HG03439 (cell line): ENCODE data around the gene SLC12A6.
"Not testable (repeated sequence)": the region's sequence is repeated elsewhere in the genome, so short reads cannot be mapped to it uniquely, and the experiment has no call there.

Experiments
- ATAC-seq: cut with Tn5 transposase; IDR thresholded peaks from one replicate; pipeline ENCODE4 v1.9.1; 2021; ENCODE audit warnings: mild to moderate bottlenecking, moderate library complexity; ENCODE audit not compliant: unreplicated experiment

Gene SLC12A6

DNA sequence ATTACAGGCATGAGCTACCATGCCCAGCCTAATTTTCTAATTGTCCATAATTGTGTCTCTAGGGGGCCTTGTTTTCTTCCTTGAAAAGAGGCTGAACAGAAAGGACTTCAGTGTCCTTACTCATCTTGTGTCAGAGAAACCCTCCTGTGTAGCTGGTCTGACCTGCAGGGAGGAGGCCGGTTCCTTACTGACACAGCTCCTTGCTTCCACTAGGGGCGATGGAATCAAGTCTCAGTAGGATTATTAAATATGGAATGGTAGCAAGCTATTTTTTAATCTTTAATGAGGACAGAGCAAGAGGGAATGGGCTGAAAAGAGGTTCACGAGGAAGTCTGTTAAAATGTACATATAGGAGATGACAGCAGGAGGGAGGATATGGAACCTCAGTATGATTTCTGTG, 20.8 kb upstream of the SLC12A6 start:
- ATAC-seq, result no peak

DNA sequence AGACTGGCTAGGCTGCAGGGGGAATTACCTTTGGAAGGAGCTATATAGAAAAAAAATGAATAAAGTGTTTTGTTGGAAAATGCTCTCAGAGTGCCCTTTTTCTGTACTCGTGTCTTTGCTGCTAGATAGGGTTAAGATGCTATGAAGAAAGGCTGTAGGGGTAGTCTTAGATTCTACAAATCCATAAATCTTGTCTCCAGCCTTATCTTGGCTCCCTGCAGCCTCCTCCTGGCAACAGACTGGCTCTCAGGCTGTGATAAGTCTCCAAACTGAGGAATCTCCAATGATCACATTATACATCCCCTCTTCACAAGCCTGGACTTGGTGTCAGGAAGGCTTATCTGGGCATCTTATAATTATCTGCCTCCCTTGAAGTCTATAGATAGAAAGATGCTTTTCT, 20.1 kb upstream of the SLC12A6 start:
- no peak for ATAC-seq

DNA sequence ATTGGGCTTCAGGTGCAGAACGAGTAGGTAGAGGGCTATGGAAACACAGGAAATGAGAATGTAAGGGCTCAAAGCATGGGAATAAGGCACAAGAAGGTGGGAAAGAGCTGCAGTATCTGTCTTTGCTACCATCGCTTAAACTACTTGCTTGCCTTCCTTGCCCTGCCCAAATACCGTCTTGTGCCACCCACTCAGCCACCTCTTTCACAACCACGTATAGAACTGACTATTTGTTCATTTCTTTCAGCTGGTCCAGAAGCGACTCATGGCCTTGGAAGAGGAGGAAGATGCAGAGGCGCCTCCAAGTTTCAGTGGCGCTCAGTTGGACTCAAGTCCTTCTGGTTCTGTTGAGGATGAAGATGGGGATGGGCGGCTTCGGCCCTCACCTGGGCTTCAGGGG, 17.7 kb upstream of the SLC12A6 start:
- ATAC-seq, result no peak

DNA sequence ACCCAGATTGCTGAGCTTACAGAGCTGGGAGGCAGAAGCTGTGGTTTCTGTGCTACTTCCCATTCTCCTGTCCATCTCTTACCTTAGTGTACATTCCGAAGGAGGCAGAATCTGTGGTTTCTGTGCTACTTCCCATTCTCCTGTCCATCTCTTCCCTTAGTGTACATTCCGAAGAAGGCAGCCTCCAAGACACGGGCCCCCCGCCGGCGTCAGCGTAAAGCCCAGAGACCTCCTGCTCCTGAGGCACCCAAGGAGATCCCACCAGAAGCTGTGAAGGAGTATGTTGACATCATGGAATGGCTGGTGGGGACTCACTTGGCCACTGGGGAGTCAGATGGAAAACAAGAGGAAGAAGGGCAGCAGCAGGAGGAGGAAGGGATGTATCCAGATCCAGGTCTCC, 16.7 kb upstream of the SLC12A6 start:
- ATAC-seq, result no peak

DNA sequence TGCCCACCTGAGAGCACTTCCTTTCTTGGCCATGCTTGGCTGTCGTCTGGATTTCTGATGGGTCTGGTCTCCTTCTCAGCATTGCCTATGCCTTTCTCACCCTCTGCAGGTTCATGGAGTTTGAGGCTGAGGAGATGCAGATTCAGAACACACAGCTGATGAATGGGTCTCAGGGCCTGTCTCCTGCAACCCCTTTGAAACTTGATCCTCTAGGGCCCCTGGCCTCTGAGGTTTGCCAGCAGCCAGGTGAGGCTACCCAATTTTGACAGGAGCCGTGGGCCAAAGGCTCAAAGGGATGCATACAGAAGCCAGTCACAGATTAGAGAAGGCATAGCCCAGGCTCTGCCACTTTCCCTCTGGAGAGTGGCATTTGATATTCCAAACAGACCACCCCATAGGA, 16.0 kb upstream of the SLC12A6 start:
- no peak for ATAC-seq

DNA sequence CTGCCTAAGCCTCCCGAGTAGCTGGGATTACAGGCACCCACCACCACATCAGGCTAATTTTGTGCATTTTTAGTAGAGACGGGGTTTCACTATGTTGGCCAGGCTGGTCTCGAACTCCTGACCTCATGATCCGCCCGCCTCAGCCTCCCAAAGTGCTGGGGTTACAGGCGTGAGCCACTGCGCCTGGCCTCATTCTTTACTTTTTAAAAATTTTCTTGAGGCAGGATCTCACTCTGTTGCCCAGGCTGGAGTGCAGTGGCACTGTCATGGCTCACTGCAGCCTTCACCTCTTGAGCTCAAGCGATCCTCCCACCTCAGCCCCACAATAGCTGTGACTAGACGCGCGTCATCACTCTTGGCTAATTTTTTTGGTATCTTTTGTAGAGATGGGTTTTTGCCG, 15.4 kb upstream of the SLC12A6 start:
- not testable (repeated sequence) for ATAC-seq

DNA sequence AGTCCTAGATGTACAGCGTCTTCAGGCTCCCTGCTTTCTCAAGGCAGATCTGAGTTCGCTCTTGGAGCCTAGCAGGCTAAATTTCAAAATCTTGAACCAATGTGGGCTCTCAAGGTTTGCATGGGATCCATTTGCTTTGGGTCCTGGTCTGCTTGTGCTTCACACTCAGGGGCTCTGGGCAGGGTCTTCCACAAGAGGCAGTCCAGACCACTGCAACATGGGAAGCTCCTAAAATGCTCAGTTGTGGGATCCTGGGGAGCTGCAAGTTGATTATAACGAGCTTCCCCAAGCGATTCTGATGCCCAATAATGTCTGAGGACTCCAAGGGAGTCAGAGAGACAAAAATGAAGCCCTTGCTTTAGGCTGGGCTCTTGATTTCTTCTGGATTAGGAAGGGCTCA, 12.2 kb upstream of the SLC12A6 start:
- ATAC-seq, result no peak

DNA sequence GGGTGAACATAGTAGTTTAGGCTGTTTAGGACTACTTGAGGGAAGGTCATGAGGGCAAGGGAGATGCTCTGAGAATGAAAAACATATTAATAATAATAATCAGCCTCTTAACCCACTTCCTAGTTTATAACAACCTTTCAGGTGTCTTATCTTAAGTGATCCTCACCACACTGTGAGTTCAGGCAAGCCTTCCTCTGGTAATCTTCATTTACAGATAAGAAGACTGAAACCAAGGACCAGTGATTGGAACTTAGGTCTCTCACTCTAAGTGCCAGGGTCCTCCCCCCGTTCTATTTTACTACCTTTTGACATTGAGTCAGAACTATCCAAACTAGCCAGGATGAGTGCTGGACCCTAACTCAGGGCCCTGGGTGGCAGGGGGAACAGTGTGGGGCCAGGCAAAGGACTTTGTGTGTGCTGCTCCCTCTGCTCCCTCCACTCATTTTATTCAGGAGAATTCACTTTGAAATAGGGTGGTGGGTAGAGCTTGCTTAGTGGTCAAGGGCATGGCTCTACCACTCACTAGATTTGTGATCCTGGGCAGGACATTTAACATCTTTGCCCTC, 11.2 kb upstream of the SLC12A6 start:
- no peak for ATAC-seq

DNA sequence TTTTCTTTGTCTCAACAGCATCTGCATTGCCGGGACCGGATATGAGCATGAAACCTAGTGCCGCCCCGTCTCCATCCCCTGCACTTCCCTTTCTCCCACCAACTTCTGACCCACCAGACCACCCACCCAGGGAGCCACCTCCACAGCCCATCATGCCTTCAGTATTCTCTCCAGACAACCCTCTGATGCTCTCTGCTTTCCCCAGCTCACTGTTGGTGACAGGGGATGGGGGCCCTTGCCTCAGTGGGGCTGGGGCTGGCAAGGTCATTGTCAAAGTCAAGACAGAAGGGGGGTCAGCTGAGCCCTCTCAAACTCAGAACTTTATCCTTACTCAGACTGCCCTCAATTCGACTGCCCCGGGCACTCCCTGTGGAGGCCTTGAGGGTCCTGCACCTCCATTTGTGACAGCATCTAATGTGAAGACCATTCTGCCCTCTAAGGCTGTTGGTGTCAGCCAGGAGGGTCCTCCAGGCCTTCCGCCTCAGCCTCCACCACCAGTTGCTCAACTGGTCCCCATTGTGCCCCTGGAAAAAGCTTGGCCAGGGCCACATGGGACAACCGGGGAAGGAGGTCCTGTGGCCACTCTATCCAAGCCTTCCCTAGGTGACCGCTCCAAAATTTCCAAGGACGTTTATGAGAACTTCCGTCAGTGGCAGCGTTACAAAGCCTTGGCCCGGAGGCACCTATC, 10.5 kb upstream of the SLC12A6 start:
- ATAC-seq, result no peak

DNA sequence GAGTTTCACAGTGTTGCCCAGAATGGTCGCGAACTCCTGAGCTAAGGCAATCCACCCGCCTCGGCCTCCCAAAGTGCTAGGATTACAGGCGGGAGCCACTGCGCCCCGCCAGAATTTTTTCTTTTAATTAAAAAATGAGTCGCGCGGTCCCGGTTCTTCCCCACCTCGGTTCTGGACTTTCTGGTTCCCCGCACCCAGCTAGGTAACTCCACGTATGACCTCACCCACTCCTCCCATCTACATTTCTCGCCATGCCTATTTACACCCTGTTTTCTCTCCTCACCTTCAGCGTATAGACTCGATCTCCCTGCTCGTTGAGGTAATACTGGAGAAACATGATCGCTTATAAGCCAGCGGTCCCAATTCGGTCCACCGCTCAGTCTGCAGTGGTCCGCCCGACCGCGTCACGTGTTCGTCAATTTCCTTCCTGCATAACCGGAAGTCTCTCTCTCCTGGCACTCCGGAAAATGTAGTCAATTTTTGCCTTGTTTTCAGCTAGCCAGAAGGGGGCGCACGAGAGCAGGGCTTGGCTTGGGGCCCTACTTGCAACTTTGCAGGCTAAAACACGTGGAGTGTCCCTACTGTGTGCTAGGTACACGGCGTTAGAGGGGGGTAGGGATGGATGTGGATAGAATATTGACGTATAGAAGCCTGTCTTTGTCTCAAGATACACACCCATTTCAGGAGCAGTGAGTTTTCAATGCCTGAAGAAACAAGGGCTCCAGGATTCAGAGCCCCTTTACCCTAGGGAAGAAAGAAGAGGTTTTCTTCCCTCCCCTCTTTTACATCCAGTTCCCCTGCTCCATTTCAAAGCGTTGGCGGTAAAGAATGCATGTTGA, 5.4 kb upstream of the SLC12A6 start, which contains the start of the genes NOP10 and NUTM1:
Gene NOP10, minus strand, starts transcription at position 400 of the 839 bp plus-strand sequence. Its CDS starts 63 bp downstream, at position 337.
Gene NUTM1, plus strand, starts transcription at position 579 of the 839 bp plus-strand sequence. CDS start 382 bp downstream, outside the sequence.
- peak; percentile 81 for ATAC-seq

DNA sequence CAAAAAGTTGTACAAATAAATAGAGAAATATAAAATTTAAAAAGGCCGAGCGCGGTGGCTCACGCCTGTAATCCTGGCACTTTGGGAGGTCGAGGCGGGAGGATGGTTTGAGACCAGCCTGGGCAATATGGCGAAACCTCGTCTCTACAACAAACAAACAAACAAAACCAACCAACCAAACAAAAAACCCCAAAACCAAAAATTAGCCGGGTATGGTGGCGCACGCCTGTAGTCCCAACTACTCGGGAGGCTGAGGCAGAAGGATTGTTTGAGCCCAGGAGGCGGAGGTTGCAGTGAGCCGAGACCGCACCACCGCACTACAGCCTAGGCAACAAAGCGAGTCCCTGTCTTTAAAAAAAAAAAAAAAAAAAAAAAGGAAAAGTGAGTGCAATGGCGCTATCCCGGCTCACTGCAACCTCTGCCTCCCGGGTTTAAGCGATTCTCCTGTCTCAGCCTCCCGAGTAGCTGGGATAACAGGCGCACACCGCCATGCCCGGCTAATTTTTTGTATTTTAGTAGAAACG, 4.7 kb upstream of the SLC12A6 start:
- not testable (repeated sequence) for ATAC-seq

DNA sequence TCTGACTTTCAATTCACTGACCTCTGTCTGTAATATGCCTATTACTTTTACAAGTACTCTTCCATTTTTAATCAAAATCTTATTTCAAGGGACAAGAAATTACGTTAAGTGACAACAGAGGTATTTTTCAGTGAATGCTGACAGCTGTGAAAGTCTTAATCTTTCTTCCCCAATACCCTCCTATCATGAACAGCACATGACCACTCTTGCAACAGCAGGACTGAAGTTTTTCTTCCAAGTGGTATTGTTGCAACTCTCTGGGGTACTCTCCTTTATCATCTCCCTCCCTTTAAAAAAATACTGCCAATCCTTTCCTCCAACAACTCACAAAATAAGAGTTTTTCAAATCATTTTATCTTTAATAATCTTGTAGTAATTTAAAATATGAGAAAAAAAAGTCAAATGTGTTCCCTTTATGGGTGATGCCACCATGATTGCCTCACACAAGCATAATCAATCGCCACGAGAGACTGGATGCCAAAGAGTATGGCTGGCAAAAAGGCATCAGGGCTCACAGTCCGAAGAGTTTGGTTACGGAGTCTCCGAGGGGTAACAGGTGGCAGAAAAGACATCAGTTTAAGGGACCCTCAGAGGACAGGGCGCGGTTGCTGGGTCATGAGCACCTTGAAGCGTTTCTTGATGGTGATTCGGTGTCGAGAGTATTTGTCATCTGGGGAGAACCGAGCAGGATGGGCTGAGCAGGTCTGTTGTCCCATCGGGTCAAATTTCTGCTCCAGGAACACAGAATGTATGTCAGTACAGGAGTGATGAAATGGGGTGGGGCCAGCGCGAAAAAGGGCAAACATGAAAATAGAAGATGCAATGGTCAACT, 4.0 kb upstream of the SLC12A6 start:
- no peak for ATAC-seq

DNA sequence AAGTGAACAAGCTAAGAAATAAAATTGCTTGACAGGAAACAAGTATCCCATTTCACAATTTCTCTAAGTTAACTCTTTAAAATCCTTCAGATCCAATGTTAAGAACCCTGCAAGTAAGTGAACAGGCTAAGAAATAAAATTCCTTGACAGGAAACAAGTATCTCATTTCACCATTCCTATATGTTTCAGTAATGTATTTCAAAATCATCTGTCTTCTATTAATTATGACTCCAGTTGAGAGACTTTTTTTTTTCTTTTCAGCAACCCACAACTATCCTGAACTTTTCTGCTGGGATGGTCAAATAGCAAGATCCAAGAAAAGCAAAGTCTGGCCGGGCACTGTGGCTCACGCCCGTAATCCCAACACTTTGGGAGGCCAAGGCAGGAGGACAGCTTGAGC, 2.4 kb upstream of the SLC12A6 start:
- ATAC-seq, result no peak

DNA sequence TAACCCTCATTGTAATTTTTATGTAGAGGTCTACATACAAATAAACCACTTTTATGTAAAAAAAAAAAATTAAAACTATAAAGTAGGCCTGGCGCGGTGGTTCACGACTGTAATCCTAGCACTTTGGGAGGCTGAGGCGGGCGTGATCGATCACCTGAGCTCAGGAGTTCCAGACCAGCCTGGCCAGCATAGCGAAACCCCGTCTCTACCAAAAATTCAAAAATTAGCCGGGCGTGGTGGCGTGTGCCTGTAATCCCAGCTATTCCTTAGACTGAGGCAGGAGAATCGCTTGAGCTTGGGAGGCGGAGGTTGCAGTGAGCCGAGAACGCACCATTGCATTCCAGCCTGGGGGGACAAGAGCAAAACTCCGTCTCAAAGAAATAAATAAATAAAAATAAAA, 766 bp upstream of the SLC12A6 start:
- no peak for ATAC-seq

DNA sequence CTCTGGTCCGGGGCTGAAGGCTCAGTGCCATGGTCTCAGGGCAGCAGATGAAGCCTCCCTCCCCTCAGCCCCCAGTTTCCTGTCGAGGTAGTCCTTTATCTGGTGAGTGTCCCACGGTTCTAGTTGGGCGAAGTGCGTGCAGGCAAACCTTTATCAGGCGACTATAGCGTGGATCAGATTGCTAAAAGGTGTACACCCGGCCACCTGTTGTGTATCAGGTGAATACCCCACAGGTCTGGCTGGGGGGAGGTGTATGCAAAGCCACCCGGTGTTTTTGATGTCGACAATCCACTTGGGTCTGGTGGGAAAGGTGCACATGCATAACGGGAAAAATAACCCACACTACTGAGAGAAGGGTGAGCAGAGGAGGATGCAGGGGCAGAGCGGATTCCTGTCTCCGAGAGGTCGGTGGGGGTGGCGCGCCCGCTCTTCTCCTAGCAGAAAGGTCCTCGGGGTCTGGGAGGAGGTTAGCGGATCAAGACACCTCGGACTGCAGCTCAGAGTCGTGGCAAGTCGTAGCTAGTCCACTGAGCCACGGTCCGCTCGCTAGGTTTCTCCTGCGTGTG, 507 bp downstream of the SLC12A6 start:
- peak; percentile 8 for ATAC-seq

DNA sequence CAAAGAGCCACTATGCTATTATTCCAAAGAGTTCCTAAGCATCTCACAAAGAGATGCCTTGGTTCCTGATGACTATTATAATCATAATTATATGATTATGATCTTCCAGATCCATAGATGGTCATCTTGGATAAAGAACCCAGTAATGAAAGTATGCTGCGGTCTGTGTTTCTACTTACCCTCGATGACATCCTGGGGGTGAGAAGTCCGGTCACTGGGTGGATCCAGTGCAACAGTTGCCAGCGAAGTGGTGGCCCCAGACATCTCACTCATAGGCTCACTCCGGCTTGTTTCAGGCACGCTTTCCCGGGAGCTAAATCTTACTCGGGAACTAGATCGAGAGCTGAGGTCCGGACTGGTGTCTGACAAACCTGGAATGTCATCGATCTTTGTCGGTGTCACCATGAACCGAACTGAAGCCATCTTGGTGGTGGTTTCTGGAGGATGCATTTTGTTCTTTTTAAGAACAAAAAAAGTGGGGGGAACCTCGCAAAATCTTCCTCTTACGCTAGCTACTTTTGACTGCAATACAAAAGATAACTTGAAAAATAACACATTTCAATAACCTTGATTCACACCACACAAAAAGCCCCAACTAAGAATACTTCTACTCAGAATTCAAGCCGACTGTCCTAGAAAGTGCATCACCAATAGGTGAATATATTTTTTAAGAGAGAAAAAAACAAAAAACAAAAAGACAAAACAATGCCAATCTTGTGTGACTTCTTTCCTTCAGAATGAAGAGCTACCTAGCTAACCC, 1.2 kb downstream of the SLC12A6 start:
- ATAC-seq, result no peak

DNA sequence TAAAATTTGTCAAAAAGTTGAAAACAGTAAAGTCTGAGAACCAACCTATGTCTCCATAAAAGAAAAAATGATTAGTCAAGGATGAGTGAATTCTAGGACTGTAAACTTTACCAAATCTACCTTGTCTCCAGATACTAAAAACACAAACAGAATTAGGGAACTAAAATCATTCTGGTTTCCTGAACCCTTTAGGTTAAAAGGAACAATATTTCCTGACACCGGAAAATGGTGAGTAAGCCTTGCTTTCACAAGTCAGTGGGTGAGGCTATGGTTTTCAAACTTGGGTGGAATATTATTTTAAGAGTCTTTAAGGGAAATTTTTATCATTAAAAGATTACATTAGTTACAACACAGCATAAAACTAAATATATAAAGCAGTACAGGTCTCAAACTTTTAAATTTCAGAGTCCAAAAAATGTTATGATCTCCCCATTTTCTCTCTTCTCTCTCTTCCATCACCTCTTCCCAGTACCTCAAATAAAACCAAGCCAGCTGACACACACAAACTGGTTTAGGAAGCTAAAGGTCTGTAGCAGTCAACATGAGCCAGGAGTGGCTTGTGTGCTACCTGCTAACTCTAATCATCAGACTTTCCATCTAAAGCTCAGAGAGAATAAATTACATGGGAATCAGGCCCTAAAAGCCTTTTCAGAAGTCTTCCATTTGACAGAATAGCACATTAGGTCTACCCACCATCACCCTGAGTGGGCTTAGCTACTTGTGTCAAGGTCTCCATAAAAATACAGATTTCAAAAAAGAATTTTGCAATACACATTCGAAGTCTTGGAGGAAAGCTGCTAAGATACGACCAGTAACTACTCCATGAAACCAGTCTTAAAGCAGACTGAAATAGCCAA, 2.2 kb downstream of the SLC12A6 start:
- ATAC-seq, result no peak

DNA sequence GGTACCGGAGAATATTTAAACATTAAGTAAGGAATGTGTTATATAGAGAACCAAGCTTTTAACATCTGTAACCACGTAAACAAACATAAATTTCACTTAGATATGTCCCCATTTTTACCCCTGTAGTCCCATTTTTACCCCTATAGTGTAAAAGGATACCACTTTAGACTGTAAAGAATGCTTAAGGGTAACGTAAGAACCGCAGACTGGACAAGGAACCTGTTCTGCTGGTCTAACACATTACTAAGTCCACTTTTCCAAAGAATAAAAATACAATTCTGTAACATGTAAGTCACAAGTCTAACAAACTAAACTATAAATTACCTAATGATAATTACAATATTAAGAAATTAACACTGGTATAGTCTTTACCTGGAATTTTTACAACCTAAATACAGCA, 2.9 kb downstream of the SLC12A6 start:
- no peak for ATAC-seq
